Neutrophil (primary cell): ENCODE data around the gene CACNA1C.

Experiments
- H3K27ac ChIP-seq: fragments of 200-600 bp; sonication (generic); 2 replicates; pipeline ENCODE4 v1.5.1; 2016; ENCODE audit warnings: mild to moderate bottlenecking, moderate library complexity
- H3K27me3 ChIP-seq: fragments of 200-600 bp; sonication (generic); 2 replicates; pipeline ENCODE4 v1.6.0; 2016; ENCODE audit warnings: mild to moderate bottlenecking
- H3K36me3 ChIP-seq: fragments of 200-600 bp; sonication (generic); 2 replicates; pipeline ENCODE4 v1.5.1; 2017
- H3K4me1 ChIP-seq, 2 experiments: fragments of 200-600 bp in 1 of 2; sonication (generic) in 1 of 2; 1 replicate in 1 of 2; 2 replicates in 1 of 2; pipeline versions ENCODE4 v1.5.1 to v1.6.1; 2013 to 2016; ENCODE audit warnings: low read depth in 1 of 2, low read length in 1 of 2, mild to moderate bottlenecking in 1 of 2, moderate library complexity in 1 of 2; ENCODE audit not compliant: control insufficient read depth in 1 of 2, insufficient read depth in 1 of 2
- H3K4me3 ChIP-seq, 2 experiments: fragments of 200-600 bp in 1 of 2; sonication (generic) in 1 of 2; 1 replicate in 1 of 2; 2 replicates in 1 of 2; pipeline ENCODE4 v1.5.1; 2013 to 2016; ENCODE audit warnings: low read depth in 1 of 2, low read length in 1 of 2, mild to moderate bottlenecking in 1 of 2, moderate library complexity in 1 of 2
- H3K9me3 ChIP-seq: fragments of 200-600 bp; sonication (generic); 2 replicates; pipeline ENCODE4 v1.5.1; 2016
- CTCF ChIP-seq: fragments of 200-600 bp; sonication (generic); IDR thresholded peaks from 2 replicates; pipeline ENCODE4 v1.5.1; 2016; ENCODE audit warnings: antibody characterized with exemption

CACNA1C gene

GRCh38 chr12:2557597-2557996, 504.8 kb downstream of the CACNA1C start:
- no peak for TF ChIP-seq CTCF
- no peaks in the 10 kb centered on the region for H3K36me3 ChIP-seq
- H3K27me3 ChIP-seq = no peaks in the 10 kb centered on the region

GRCh38 chr12:2559931-2560330, 507.1 kb downstream of the CACNA1C start:
- H3K36me3 ChIP-seq = no peaks in the 10 kb centered on the region
- H3K9me3 ChIP-seq = no peaks in the 10 kb centered on the region
- no peaks in the 10 kb centered on the region for H3K27me3 ChIP-seq
- peaks cover 9 to 19% of the 10 kb centered on the region in 2 experiments for H3K4me1 ChIP-seq
- H3K27ac ChIP-seq = no peak overlapping the region
- H3K4me3 ChIP-seq = no peak overlapping the region
- no peak for TF ChIP-seq CTCF

More at GRCh38 chr12:2557597-2557996, 504.8 kb downstream of the CACNA1C start:
- H3K9me3 ChIP-seq = no peaks in the 10 kb centered on the region
- peaks cover 16 to 27% of the 10 kb centered on the region in 2 experiments for H3K4me1 ChIP-seq
- H3K4me3 ChIP-seq = no peak overlapping the region
- no peak overlapping the region for H3K27ac ChIP-seq

- Histone ChIP-seq H3K27me3 (no peaks in the 10 kb centered on the region), H3K4me3 (no peak overlapping the region), H3K36me3 (no peaks in the 10 kb centered on the region), H3K9me3 (no peaks in the 10 kb centered on the region), H3K27ac (no peak overlapping the region), H3K4me1 (peaks cover 9 to 19% of the 10 kb centered on the region in 2 experiments)
- TF ChIP-seq CTCF = no peak
Measured at GRCh38 chr12:2560356-2560755, 507.6 kb downstream of the CACNA1C start.

- no peaks in the 10 kb centered on the region for H3K9me3 ChIP-seq
- H3K4me3 ChIP-seq = no peak overlapping the region
- H3K27me3 ChIP-seq = no peaks in the 10 kb centered on the region
- H3K36me3 ChIP-seq = no peaks in the 10 kb centered on the region
- no peak for TF ChIP-seq CTCF
- H3K4me1 ChIP-seq = peaks cover 9 to 19% of the 10 kb centered on the region in 2 experiments
- H3K27ac ChIP-seq = no peak overlapping the region
Measured at GRCh38 chr12:2561367-2561766, 508.6 kb downstream of the CACNA1C start.

- peaks cover 9 to 19% of the 10 kb centered on the region in 2 experiments for H3K4me1 ChIP-seq
- TF ChIP-seq CTCF = no peak
- H3K36me3 ChIP-seq = no peaks in the 10 kb centered on the region
- H3K4me3 ChIP-seq = no peak overlapping the region
- H3K27me3 ChIP-seq = no peaks in the 10 kb centered on the region
- H3K9me3 ChIP-seq = no peaks in the 10 kb centered on the region
- H3K27ac ChIP-seq = no peak overlapping the region
Measured at GRCh38 chr12:2562400-2562799, 509.6 kb downstream of the CACNA1C start.

GRCh38 chr12:2563709-2564108, 510.9 kb downstream of the CACNA1C start:
- Histone ChIP-seq H3K27ac (no peak overlapping the region), H3K9me3 (no peaks in the 10 kb centered on the region), H3K27me3 (no peaks in the 10 kb centered on the region), H3K36me3 (no peaks in the 10 kb centered on the region), H3K4me3 (no peak overlapping the region), H3K4me1 (peaks cover 9 to 19% of the 10 kb centered on the region in 2 experiments)
- TF ChIP-seq CTCF = no peak
